Loucy (cell line): ENCODE data around the gene ERC1.

ENCODE experiments used
- H2AFZ ChIP-seq: fragments of 200-600 bp; sonication (generic); 2 replicates; pipeline ENCODE4 v1.6.0; 2016; ENCODE audit warnings: antibody characterized with exemption, mild to moderate bottlenecking, low read length, moderate library complexity
- H3F3A ChIP-seq: fragments of 200-600 bp; 2 replicates; pipeline ENCODE4 v1.6.0; 2016; ENCODE audit warnings: antibody characterized with exemption, low read depth, mild to moderate bottlenecking
- H3K27me3 ChIP-seq: fragments of 200-600 bp; sonication (generic); 2 replicates; pipeline ENCODE4 v1.6.1; 2014; ENCODE audit warnings: low read length, mild to moderate bottlenecking; ENCODE audit not compliant: insufficient read depth, poor library complexity, severe bottlenecking
- H3K36me3 ChIP-seq: fragments of 200-600 bp; sonication (generic); 2 replicates; pipeline ENCODE4 v1.6.1; 2016; ENCODE audit warnings: low read length; ENCODE audit not compliant: insufficient read depth
- H3K4me1 ChIP-seq: fragments of 200-600 bp; sonication (generic); 2 replicates; pipeline ENCODE4 v1.5.1; 2014; ENCODE audit warnings: low read length, mild to moderate bottlenecking; ENCODE audit not compliant: insufficient read depth, poor library complexity, severe bottlenecking
- H3K4me2 ChIP-seq: fragments of 200-600 bp; sonication (generic); 2 replicates; pipeline ENCODE4 v1.6.0; 2014; ENCODE audit warnings: antibody characterized with exemption, low read length, low read depth, mild to moderate bottlenecking; ENCODE audit not compliant: poor library complexity, severe bottlenecking
- H3K4me3 ChIP-seq: fragments of 200-600 bp; sonication (generic); 2 replicates; pipeline ENCODE4 v1.5.1; 2014; ENCODE audit warnings: low read length, mild to moderate bottlenecking, mixed read lengths; ENCODE audit not compliant: poor library complexity, severe bottlenecking
- H3K79me2 ChIP-seq: fragments of 200-600 bp; sonication (generic); 2 replicates; pipeline ENCODE4 v1.6.1; 2014; ENCODE audit warnings: low read length; ENCODE audit not compliant: insufficient read depth
- H3K9ac ChIP-seq: fragments of 200-600 bp; sonication (generic); 2 replicates; pipeline ENCODE4 v1.6.0; 2014; ENCODE audit warnings: mild to moderate bottlenecking, low read depth, low read length, moderate library complexity; ENCODE audit not compliant: poor library complexity, severe bottlenecking
- H3K9me2 ChIP-seq: fragments of 200-600 bp; sonication (generic); replicated peaks from 2 replicates; pipeline ENCODE4 v1.6.1; 2016; ENCODE audit warnings: low read depth, low read length, mixed read lengths
- H3K9me3 ChIP-seq: fragments of 200-600 bp; sonication (generic); 2 replicates; pipeline ENCODE4 v1.6.1; 2014; ENCODE audit warnings: mild to moderate bottlenecking, antibody characterized with exemption, low read length, low read depth; ENCODE audit not compliant: insufficient read depth
- H4K20me1 ChIP-seq: fragments of 200-600 bp; sonication (generic); 2 replicates; pipeline ENCODE4 v1.6.0; 2014; ENCODE audit warnings: antibody characterized with exemption, low read length, mild to moderate bottlenecking; ENCODE audit not compliant: insufficient read depth, poor library complexity, severe bottlenecking
- EZH2phosphoT487 ChIP-seq: fragments of 200-600 bp; IDR thresholded peaks from 2 replicates; pipeline ENCODE4 v1.6.1; 2018; ENCODE audit warnings: antibody characterized with exemption, mild to moderate bottlenecking, moderate library complexity, borderline replicate concordance
- TF ChIP-seq, protein P1 (sequence below): fragments of 200-600 bp; sonication (generic); conservative IDR thresholded peaks from 2 replicates; pipeline ENCODE4 v1.5.1; 2014; ENCODE audit warnings: mild to moderate bottlenecking, antibody characterized with exemption, low read length

Gene ERC1

DNA sequence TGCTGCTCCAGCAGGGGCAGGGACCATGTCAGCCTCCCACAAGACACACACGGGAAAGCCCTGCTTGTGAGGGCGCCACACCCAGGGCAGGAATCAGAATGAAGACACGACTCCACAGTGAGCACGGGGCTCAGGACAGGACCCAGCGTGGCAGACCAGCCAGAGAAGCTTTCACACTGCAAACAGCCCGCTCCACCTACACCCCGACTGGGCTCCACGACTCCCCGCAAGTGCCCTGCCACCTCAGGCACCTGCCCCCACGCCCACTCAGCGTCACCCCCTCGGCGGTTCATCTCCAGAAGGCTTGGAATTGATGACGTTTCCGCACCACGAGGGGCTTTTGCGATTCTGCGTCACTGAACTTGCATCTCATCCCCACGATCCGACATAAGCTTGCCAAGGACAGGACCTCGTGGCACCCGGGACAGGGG lies 512.3 kb downstream of the ERC1 start:
- Histone ChIP-seq H3K27me3 (no peaks in the 10 kb centered on the region), H3K9me2 (no peaks in the 10 kb centered on the region), H3K9me3 (no peaks in the 10 kb centered on the region), H4K20me1 (no peaks in the 10 kb centered on the region), H3K4me2 (no peak overlapping the region), H3F3A (no peaks in the 10 kb centered on the region), H3K4me1 (peaks cover 9% of the 10 kb centered on the region), H3K9ac (no peak overlapping the region), H3K36me3 (no peaks in the 10 kb centered on the region), H3K79me2 (no peaks in the 10 kb centered on the region), H3K4me3 (no peak overlapping the region), H2AFZ (no peak overlapping the region)
- TF ChIP-seq, protein P1, sequence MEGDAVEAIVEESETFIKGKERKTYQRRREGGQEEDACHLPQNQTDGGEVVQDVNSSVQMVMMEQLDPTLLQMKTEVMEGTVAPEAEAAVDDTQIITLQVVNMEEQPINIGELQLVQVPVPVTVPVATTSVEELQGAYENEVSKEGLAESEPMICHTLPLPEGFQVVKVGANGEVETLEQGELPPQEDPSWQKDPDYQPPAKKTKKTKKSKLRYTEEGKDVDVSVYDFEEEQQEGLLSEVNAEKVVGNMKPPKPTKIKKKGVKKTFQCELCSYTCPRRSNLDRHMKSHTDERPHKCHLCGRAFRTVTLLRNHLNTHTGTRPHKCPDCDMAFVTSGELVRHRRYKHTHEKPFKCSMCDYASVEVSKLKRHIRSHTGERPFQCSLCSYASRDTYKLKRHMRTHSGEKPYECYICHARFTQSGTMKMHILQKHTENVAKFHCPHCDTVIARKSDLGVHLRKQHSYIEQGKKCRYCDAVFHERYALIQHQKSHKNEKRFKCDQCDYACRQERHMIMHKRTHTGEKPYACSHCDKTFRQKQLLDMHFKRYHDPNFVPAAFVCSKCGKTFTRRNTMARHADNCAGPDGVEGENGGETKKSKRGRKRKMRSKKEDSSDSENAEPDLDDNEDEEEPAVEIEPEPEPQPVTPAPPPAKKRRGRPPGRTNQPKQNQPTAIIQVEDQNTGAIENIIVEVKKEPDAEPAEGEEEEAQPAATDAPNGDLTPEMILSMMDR = no peak
- no peak for TF ChIP-seq EZH2phosphoT487

DNA sequence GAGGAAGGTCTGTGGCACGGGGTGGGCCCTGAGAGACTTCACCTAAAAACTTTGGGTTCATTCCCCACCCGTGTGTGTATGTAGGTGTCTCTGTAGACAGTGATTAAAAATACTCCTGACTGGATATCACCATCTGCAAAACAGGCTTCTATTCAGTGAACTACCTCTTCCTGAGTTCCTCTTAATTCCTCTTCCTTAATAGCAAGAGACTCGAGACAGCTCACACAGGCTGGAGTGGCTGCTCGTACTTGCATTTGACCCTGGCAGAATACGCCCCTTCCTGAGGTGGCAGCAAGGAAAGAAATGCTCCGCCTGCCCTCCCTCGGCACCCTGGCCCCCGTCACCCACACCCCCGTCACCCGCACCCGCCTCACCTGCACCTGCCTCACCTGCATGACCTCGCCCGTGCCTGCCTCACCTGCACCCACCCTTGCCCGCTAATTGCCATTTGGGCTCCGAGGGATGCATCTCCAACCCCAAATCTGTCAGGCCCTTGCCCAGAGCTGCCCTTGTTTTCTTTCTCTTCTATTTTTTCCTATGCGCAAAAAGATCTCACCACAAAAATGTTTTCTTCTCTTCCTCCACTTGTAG lies 513.4 kb downstream of the ERC1 start:
- no peaks in the 10 kb centered on the region for H3K9me2 ChIP-seq
- H3K9me3 ChIP-seq = no peaks in the 10 kb centered on the region
- H3K4me2 ChIP-seq = peak overlapping the region; percentile 67
- no peaks in the 10 kb centered on the region for H3F3A ChIP-seq
- peaks cover 9% of the 10 kb centered on the region for H3K4me1 ChIP-seq
- H3K27me3 ChIP-seq = no peaks in the 10 kb centered on the region
- TF ChIP-seq, protein P1 = no peak
- TF ChIP-seq EZH2phosphoT487 = no peak
- no peak overlapping the region for H3K4me3 ChIP-seq
- H3K9ac ChIP-seq = no peak overlapping the region
- H4K20me1 ChIP-seq = no peaks in the 10 kb centered on the region
- H2AFZ ChIP-seq = no peak overlapping the region
- H3K36me3 ChIP-seq = no peaks in the 10 kb centered on the region
- no peaks in the 10 kb centered on the region for H3K79me2 ChIP-seq

DNA sequence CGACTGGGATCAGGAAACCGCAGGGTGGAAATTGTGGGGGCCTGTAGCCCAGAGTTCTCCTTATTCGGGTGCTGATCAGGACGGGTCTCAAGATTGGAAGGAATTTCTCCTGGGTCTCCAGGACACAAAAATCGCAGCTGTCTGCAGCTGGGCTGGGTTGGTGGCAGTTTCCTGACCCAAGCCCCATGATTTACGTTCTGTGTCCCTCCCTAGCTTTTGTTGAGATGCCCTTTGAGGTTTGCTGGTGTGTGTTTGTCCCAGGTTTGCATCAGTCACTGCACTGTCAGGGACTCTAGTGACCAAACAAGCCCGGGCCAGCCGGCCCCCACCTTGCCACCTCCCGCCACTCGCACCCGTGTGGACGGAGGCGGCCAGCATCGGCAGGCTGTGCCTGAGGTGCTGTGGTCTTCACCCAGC lies 513.9 kb downstream of the ERC1 start:
- TF ChIP-seq EZH2phosphoT487 = no peak
- TF ChIP-seq, protein P1 = no peak
- no peaks in the 10 kb centered on the region for H3K9me2 ChIP-seq
- H3K79me2 ChIP-seq = no peaks in the 10 kb centered on the region
- H3F3A ChIP-seq = no peaks in the 10 kb centered on the region
- H3K4me1 ChIP-seq = peaks cover 9% of the 10 kb centered on the region
- H3K36me3 ChIP-seq = no peaks in the 10 kb centered on the region
- H3K9me3 ChIP-seq = no peaks in the 10 kb centered on the region
- H2AFZ ChIP-seq = no peak overlapping the region
- H3K4me2 ChIP-seq = peak overlapping the region; percentile 67
- no peak overlapping the region for H3K4me3 ChIP-seq
- H3K9ac ChIP-seq = no peak overlapping the region
- H3K27me3 ChIP-seq = no peaks in the 10 kb centered on the region
- no peaks in the 10 kb centered on the region for H4K20me1 ChIP-seq
